Stimulated activated CD4-positive, alpha-beta T cell treated with anti-CD3 and anti-CD28 coated beads, Interleukin-15, amount 100 ng/mL, for 48 hours (primary cell): ENCODE results near the gene PDE3B.
"Not testable (repeated sequence)": the region's sequence is repeated elsewhere in the genome, so short reads cannot be mapped to it uniquely, and the experiment has no call there.

Source experiments
- DNase-seq, 2 donors: peaks; one replicate each; pipeline ENCODE4 v3.0.0-alpha.2; 2020; ENCODE audit warnings: low read depth in 2 of 2

The PDE3B gene

GRCh38 chr11:14676068-14676467 lies 32.5 kb downstream of the PDE3B start:
- DNase-seq: no peak

- no peak for DNase-seq
Observed at GRCh38 chr11:14677146-14677545, 33.5 kb downstream of the PDE3B start.

- no peak for DNase-seq
Observed at GRCh38 chr11:14678350-14678749, 34.7 kb downstream of the PDE3B start.

- no peak for DNase-seq
Observed at GRCh38 chr11:14679662-14680061, 36.1 kb downstream of the PDE3B start.

- DNase-seq: not testable (repeated sequence)
Observed at GRCh38 chr11:14684234-14684915, 40.8 kb downstream of the PDE3B start.

- DNase-seq: no peak
Observed at GRCh38 chr11:14687456-14687855, 43.9 kb downstream of the PDE3B start.

- no peak for DNase-seq
Observed at GRCh38 chr11:14687943-14688627, 44.5 kb downstream of the PDE3B start.

- DNase-seq: not testable (repeated sequence)
Observed at GRCh38 chr11:14695656-14696055, 52.1 kb downstream of the PDE3B start.

GRCh38 chr11:14698771-14699170 lies 55.2 kb downstream of the PDE3B start:
- no peak for DNase-seq

GRCh38 chr11:14700593-14700992 lies 57.0 kb downstream of the PDE3B start:
- no peak for DNase-seq

GRCh38 chr11:14702760-14703159 lies 59.2 kb downstream of the PDE3B start:
- DNase-seq: no peak

GRCh38 chr11:14703731-14704130 lies 60.1 kb downstream of the PDE3B start:
- no peak for DNase-seq

GRCh38 chr11:14705067-14705466 lies 61.5 kb downstream of the PDE3B start:
- DNase-seq: no peak

GRCh38 chr11:14713496-14714244 lies 70.1 kb downstream of the PDE3B start:
- DNase-seq: no peak

GRCh38 chr11:14715669-14716068 lies 72.1 kb downstream of the PDE3B start:
- not testable (repeated sequence) for DNase-seq

GRCh38 chr11:14722496-14722895 lies 78.9 kb downstream of the PDE3B start:
- DNase-seq: no peak

- no peak for DNase-seq
Observed at GRCh38 chr11:14725150-14725549, 81.5 kb downstream of the PDE3B start.

- no peak for DNase-seq
Observed at GRCh38 chr11:14727215-14727614, 83.6 kb downstream of the PDE3B start.

- DNase-seq: no peak
Observed at GRCh38 chr11:14727746-14728145, 84.1 kb downstream of the PDE3B start.

GRCh38 chr11:14740539-14740938 lies 96.9 kb downstream of the PDE3B start:
- DNase-seq: not testable (repeated sequence)

GRCh38 chr11:14741195-14741594 lies 97.6 kb downstream of the PDE3B start:
- DNase-seq: no peak

- DNase-seq: no peak
Observed at GRCh38 chr11:14742849-14743559, 99.4 kb downstream of the PDE3B start.
